ENCODE data around the gene SNAPIN. TPM values are rescaled to one million over a fixed set of nuclear protein-coding genes. Genes with fewer than 3 reads are reported as not detected.

SNAPIN gene
- total RNA-seq, 1 experiment from 2014 or later = 23.4 TPM

- peak within 1 kb of the TSS; percentile 93 for H3K27ac Mint-ChIP-seq
- peaks cover 52% of the 10 kb centered on the region for H3K4me1 Mint-ChIP-seq
- ChIA-PET CTCF (interaction anchor here (0.6 to 5.1 kb wide), 66 partner anchors 8 to 576 kb away, joined by 3 to 230 read pairs (median 6); partner anchors contain the start of genes INTS3, RAB13, RPS27 and S100A14), POLR2A (interaction anchor here (0.6 to 1.8 kb wide), 15 partner anchors 12 to 147 kb away, joined by 3 to 15 read pairs (median 5); partner anchors contain the start of genes S100A14, S100A16, S100A6 and SLC27A3)
- no peaks in the 10 kb centered on the region for H3K27me3 Mint-ChIP-seq (ENCODE audit: low read depth)
- peaks cover 22% of the 10 kb centered on the region for H3K36me3 Mint-ChIP-seq
- H3K4me3 Mint-ChIP-seq = peak within 1 kb of the TSS; percentile 81
- ATAC-seq (no peak; the same call in 1 of the 2 replicates), DNase-seq (ENCODE audit: low spot score) (no peak)
- TF ChIP-seq ZBTB43 (CRISPR knock-in tag; IDR thresholded peaks at IDR 0.05) (no peak), ETV6 (CRISPR knock-in tag; IDR thresholded peaks at IDR 0.05) (no peak), ZNF512 (CRISPR knock-in tag; IDR thresholded peaks at IDR 0.05; ENCODE audit: borderline replicate concordance) (no peak), CTCF (IDR thresholded peaks at IDR 0.05) (0 out of 2 replicates have a peak, but pooled peaks have one; percentile 27)
- no peaks in the 10 kb centered on the region; the same call in 1 of the 2 replicates for H3K9me3 Mint-ChIP-seq
These were observed 30.5 kb upstream of the SNAPIN start, which contains the start of gene S100A1 for GRCh38 chr1:153627715-153628626. Gene S100A1 (plus strand): TSS chr1:153628434. CDS start chr1:153630522, 2,088 bp downstream.

GRCh38 chr1:153628638-153629342, 29.7 kb upstream of the SNAPIN start:
- no peak overlapping the region for H3K27ac Mint-ChIP-seq
- POLR2A ChIA-PET = interaction anchor here (1.0 to 1.4 kb wide), 2 partner anchors 16 to 90 kb away, joined by 3 to 7 read pairs; partner anchors contain the start of gene S100A16

GRCh38 chr1:153629343-153629665, 29.2 kb upstream of the SNAPIN start:
- H3K4me1 Mint-ChIP-seq = peaks cover 45% of the 10 kb centered on the region
- H3K36me3 Mint-ChIP-seq = peaks cover 15% of the 10 kb centered on the region
- H3K4me3 Mint-ChIP-seq = no peak overlapping the region
- peak overlapping the region; percentile 79 for H3K27ac Mint-ChIP-seq
- DNase-seq (ENCODE audit: low spot score) = no peak
- POLR2A ChIA-PET = interaction anchor here (1.0 kb wide), 1 partner anchor 17 kb away, joined by 3 read pairs; the partner anchor contains the start of gene S100A16
- ATAC-seq = no peak
- H3K27me3 Mint-ChIP-seq (ENCODE audit: low read depth) = no peaks in the 10 kb centered on the region
- CTCF ChIA-PET = interaction anchor here (0.8 to 5.1 kb wide), 7 partner anchors 13 to 276 kb away, joined by 3 to 230 read pairs (median 29); partner anchors contain the start of genes S100A14, S100A16 and S100A6
- no peaks in the 10 kb centered on the region; the same call in 1 of the 2 replicates for H3K9me3 Mint-ChIP-seq
- TF ChIP-seq CREM (CRISPR knock-in tag; IDR thresholded peaks at IDR 0.05) (no peak), ATF6 (CRISPR knock-in tag; IDR thresholded peaks at IDR 0.05) (no peak), ZNF138 (CRISPR knock-in tag; conservative IDR thresholded peaks at IDR 0.05) (no peak), GRHL2 (CRISPR knock-in tag; IDR thresholded peaks at IDR 0.05; ENCODE audit: insufficient replicate concordance, severe bottlenecking) (no peak), ATF3 (CRISPR knock-in tag; conservative IDR thresholded peaks at IDR 0.05) (no peak), ERG (CRISPR knock-in tag; IDR thresholded peaks at IDR 0.05) (no peak), ESRRA (CRISPR knock-in tag; IDR thresholded peaks at IDR 0.05; ENCODE audit: borderline replicate concordance) (no peak), HMGXB4 (CRISPR knock-in tag; IDR thresholded peaks at IDR 0.05) (no peak), FOXP4 (CRISPR knock-in tag; IDR thresholded peaks at IDR 0.05) (no peak)

More at GRCh38 chr1:153628638-153629342, 29.7 kb upstream of the SNAPIN start:
- DNase-seq (ENCODE audit: low spot score) = no peak
- Mint-ChIP-seq H3K27me3 (ENCODE audit: low read depth) (no peaks in the 10 kb centered on the region), H3K9me3 (no peaks in the 10 kb centered on the region; the same call in 1 of the 2 replicates), H3K4me1 (peaks cover 50% of the 10 kb centered on the region), H3K36me3 (peaks cover 20% of the 10 kb centered on the region), H3K4me3 (no peak overlapping the region)
- CTCF ChIA-PET = interaction anchor here (0.6 to 5.1 kb wide), 14 partner anchors 8 to 340 kb away, joined by 3 to 230 read pairs (median 4); partner anchors contain the start of genes S100A14, S100A16 and S100A6
- TF ChIP-seq TP53 (CRISPR knock-in tag; IDR thresholded peaks at IDR 0.05) = no peak
- no peak for TF ChIP-seq JUN (CRISPR knock-in tag; IDR thresholded peaks at IDR 0.05)
- no peak for ATAC-seq

All from WTC11 (cell line).